Activated naive CD4-positive, alpha-beta T cell treated with anti-CD3 and anti-CD28 coated beads for 36 hours (primary cell): Measurements from ENCODE around the gene WWP2. TPM values are rescaled to one million over a fixed set of nuclear protein-coding genes. Genes with fewer than 3 reads are reported as not detected.

Source experiments
- CTCF ChIA-PET: fragments of 350-600 bp; sonication (Branson Sonifier 250); formaldehyde crosslinking; loops from one replicate; lab custom pipeline; 2021; ENCODE audit warnings: antibody characterized with exemption; lab: Charles Lee
- DNase-seq: peaks from one replicate; pipeline ENCODE4 v3.0.0-alpha.2; 2020
- H3K27ac Mint-ChIP-seq: one replicate; pipeline ENCODE4 v1.8.0; 2021; ENCODE audit warnings: mild to moderate bottlenecking, mixed read lengths
- H3K27me3 Mint-ChIP-seq: one replicate; pipeline ENCODE4 v1.8.0; 2021; ENCODE audit warnings: low read depth, mixed read lengths
- H3K36me3 Mint-ChIP-seq: one replicate; pipeline ENCODE4 v1.8.0; 2021; ENCODE audit warnings: low read depth, mixed read lengths
- H3K4me1 Mint-ChIP-seq: one replicate; pipeline ENCODE4 v1.8.0; 2021; ENCODE audit warnings: low read depth, mixed read lengths
- H3K4me3 Mint-ChIP-seq: one replicate; pipeline ENCODE4 v1.8.0; 2021; ENCODE audit warnings: mild to moderate bottlenecking, moderate library complexity, mixed read lengths
- H3K9me3 Mint-ChIP-seq: one replicate; pipeline ENCODE4 v1.8.0; 2021; ENCODE audit warnings: mixed read lengths
- intact Hi-C: fragments of 100-400 bp; cut with micrococcal nuclease; formaldehyde crosslinking; loops from one replicate; pipeline ENCODE4 v1.15.1; 2023
- total RNA-seq, 2 experiments: library from RNA; stranded (reverse); gene quantifications; one replicate each; pipeline ENCODE4 v1.2.3, GENCODE V29; 2021

Gene WWP2
- total RNA-seq, 2 experiments from 2014 or later = 27.7 to 32.3 TPM

- Mint-ChIP-seq H3K4me3 (no peak overlapping the region), H3K36me3 (peaks cover 32% of the 10 kb centered on the region), H3K9me3 (no peaks in the 10 kb centered on the region), H3K27me3 (no peaks in the 10 kb centered on the region), H3K4me1 (no peaks in the 10 kb centered on the region), H3K27ac (no peak overlapping the region)
- CTCF ChIA-PET = no interaction called here
- intact Hi-C loops = no loop called here
- DNase-seq = no peak
Measured at GRCh38 chr16:69872888-69873287, 110.8 kb downstream of the WWP2 start.

- CTCF ChIA-PET = no interaction called here
- Mint-ChIP-seq H3K4me3 (no peak overlapping the region), H3K4me1 (no peaks in the 10 kb centered on the region), H3K27ac (no peak overlapping the region), H3K9me3 (no peaks in the 10 kb centered on the region), H3K36me3 (peaks cover 36% of the 10 kb centered on the region), H3K27me3 (no peaks in the 10 kb centered on the region)
- intact Hi-C loops = no loop called here
- DNase-seq = no peak
Measured at GRCh38 chr16:69873783-69874182, 111.7 kb downstream of the WWP2 start.

DNA sequence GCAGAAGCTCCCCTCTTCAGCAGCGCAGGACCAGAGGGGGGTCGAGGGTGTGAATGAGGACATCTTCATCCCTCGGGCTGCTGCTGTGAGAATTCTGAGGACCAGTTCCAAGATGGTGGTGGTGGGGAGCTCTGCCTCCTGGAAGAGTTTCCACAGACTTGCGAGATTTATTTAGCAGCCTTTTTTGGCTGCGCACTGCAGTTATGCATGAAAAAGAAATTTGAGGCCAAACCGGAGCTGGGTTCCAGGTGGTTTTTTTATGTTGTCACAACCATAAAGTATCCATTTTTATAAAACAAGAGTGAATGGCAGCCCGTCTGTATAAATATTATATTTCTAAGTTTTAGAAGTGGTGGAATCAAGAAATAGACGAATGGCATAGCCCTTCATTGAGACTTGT is 112.1 kb downstream of the WWP2 start:
- intact Hi-C loops = no loop called here
- Mint-ChIP-seq H3K4me1 (no peaks in the 10 kb centered on the region), H3K27ac (no peak overlapping the region), H3K4me3 (no peak overlapping the region), H3K36me3 (peaks cover 37% of the 10 kb centered on the region), H3K27me3 (no peaks in the 10 kb centered on the region), H3K9me3 (no peaks in the 10 kb centered on the region)
- CTCF ChIA-PET = no interaction called here
- no peak for DNase-seq

DNA sequence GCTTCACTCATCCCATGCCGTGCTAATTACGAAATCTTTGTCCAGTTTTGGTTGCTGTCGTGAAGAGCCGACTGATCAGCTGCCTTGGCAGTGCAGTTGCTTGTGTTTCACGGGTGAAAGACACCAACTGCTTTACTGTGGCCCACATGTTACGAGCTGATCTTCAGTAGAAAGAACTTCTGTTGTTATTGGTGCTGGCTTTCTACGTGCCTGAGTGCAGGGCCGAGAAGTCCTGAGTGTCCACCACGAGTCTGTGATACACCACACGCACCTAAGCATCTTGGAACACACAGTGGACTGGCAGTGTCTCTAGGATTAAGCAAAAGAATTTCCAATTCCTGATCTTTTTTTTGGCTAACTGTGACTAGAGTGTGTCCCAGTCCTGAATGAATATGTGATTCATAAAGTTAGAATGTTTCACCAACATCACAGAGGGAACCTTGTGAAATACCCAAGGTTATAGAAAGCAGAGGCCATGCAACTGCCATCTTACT is 118.6 kb downstream of the WWP2 start:
- no peak for DNase-seq
- Mint-ChIP-seq H3K27me3 (no peaks in the 10 kb centered on the region), H3K4me1 (no peaks in the 10 kb centered on the region), H3K36me3 (peaks cover 29% of the 10 kb centered on the region), H3K4me3 (no peak overlapping the region), H3K27ac (no peak overlapping the region), H3K9me3 (no peaks in the 10 kb centered on the region)
- intact Hi-C loops = no loop called here
- CTCF ChIA-PET = interaction anchor here (0.6 to 0.8 kb wide), 2 partner anchors 13 to 167 kb away, joined by 3 read pairs; no protein-coding TSS in a partner anchor

DNA sequence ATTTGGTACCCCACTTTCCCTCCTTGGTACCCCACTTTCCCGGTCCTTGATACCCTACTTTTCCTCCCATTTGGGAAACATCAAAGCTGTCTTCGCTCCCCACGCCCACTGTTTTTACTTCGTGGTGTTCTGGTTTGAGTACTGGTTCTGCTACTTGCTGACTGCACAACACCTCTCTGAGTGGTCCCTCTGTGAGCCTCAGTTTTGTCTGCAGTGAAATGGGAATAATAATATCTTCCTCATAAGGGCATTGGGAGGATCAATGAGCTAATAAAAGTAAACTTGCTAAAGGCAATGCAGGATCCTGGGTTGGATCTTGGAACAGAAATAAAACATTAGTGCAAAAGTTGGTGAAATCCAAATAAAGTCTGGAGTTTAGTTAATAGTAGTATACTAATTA is 119.0 kb downstream of the WWP2 start:
- peaks cover 29% of the 10 kb centered on the region for H3K36me3 Mint-ChIP-seq
- no peak for DNase-seq
- no peak overlapping the region for H3K4me3 Mint-ChIP-seq
- CTCF ChIA-PET = interaction anchor here (0.6 to 0.8 kb wide), 2 partner anchors 14 to 168 kb away, joined by 3 read pairs; no protein-coding TSS in a partner anchor
- H3K27me3 Mint-ChIP-seq = no peaks in the 10 kb centered on the region
- H3K9me3 Mint-ChIP-seq = no peaks in the 10 kb centered on the region
- intact Hi-C loops = no loop called here
- H3K27ac Mint-ChIP-seq = no peak overlapping the region
- no peaks in the 10 kb centered on the region for H3K4me1 Mint-ChIP-seq

GRCh38 chr16:69883744-69884143 is 121.6 kb downstream of the WWP2 start:
- no peaks in the 10 kb centered on the region for H3K4me1 Mint-ChIP-seq
- H3K36me3 Mint-ChIP-seq = peaks cover 15% of the 10 kb centered on the region
- intact Hi-C loops = no loop called here
- no peaks in the 10 kb centered on the region for H3K27me3 Mint-ChIP-seq
- H3K4me3 Mint-ChIP-seq = no peak overlapping the region
- H3K9me3 Mint-ChIP-seq = no peaks in the 10 kb centered on the region
- no peak for DNase-seq
- H3K27ac Mint-ChIP-seq = no peak overlapping the region
- CTCF ChIA-PET = interaction anchor here (1.5 kb wide), 1 partner anchor 16 kb away, joined by 3 read pairs; no protein-coding TSS in a partner anchor

DNA sequence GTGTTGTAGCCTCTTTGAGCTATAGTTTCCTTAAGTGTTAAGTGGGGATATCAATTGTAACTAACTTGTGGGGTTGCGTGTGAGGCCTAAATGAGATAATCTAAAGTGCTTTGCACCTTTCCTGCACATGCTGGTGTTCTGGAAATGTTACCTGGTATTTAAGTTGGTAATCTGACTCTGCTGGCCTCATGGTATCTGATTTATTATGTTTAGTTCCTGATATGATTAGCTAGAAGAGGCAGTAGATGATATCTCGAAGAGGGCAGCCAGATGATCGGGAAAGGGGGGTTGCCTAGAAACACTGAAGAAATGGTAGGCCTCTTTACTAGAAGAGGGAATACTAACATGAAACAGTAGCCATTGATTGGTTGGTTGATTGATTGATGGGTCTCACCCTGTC is 123.6 kb downstream of the WWP2 start:
- CTCF ChIA-PET = interaction anchor here (0.9 kb wide), 1 partner anchor 16 kb away, joined by 3 read pairs; no protein-coding TSS in a partner anchor
- Mint-ChIP-seq H3K27ac (no peak overlapping the region), H3K36me3 (peaks cover 18% of the 10 kb centered on the region), H3K4me1 (no peaks in the 10 kb centered on the region), H3K4me3 (no peak overlapping the region), H3K27me3 (no peaks in the 10 kb centered on the region), H3K9me3 (no peaks in the 10 kb centered on the region)
- no peak for DNase-seq
- intact Hi-C loops = no loop called here

GRCh38 chr16:69886726-69887125 is 124.6 kb downstream of the WWP2 start:
- CTCF ChIA-PET = interaction anchor here (0.6 kb wide), 1 partner anchor 45 kb away, joined by 3 read pairs; no protein-coding TSS in a partner anchor
- intact Hi-C loops = no loop called here
- H3K4me3 Mint-ChIP-seq = no peak overlapping the region
- H3K36me3 Mint-ChIP-seq = peaks cover 18% of the 10 kb centered on the region
- no peaks in the 10 kb centered on the region for H3K4me1 Mint-ChIP-seq
- H3K9me3 Mint-ChIP-seq = no peaks in the 10 kb centered on the region
- no peak for DNase-seq
- H3K27me3 Mint-ChIP-seq = no peaks in the 10 kb centered on the region
- no peak overlapping the region for H3K27ac Mint-ChIP-seq

- DNase-seq = no peak
- Mint-ChIP-seq H3K27ac (no peak overlapping the region), H3K27me3 (no peaks in the 10 kb centered on the region), H3K9me3 (no peaks in the 10 kb centered on the region), H3K4me1 (no peaks in the 10 kb centered on the region), H3K36me3 (peaks cover 12% of the 10 kb centered on the region), H3K4me3 (no peak overlapping the region)
- intact Hi-C loops = no loop called here
- CTCF ChIA-PET = interaction anchor here (0.6 kb wide), 1 partner anchor 1554 kb away, joined by 3 read pairs; no protein-coding TSS in a partner anchor
Measured at GRCh38 chr16:69888005-69888590, 126.0 kb downstream of the WWP2 start.

GRCh38 chr16:69889295-69889964 is 127.3 kb downstream of the WWP2 start:
- H3K27ac Mint-ChIP-seq = no peak overlapping the region
- H3K4me3 Mint-ChIP-seq = no peak overlapping the region
- no peaks in the 10 kb centered on the region for H3K4me1 Mint-ChIP-seq
- peak; percentile 8 for DNase-seq
- no peaks in the 10 kb centered on the region for H3K27me3 Mint-ChIP-seq
- CTCF ChIA-PET = no interaction called here
- H3K9me3 Mint-ChIP-seq = no peaks in the 10 kb centered on the region
- peaks cover 13% of the 10 kb centered on the region for H3K36me3 Mint-ChIP-seq
- intact Hi-C loops = no loop called here

GRCh38 chr16:69890114-69890891 is 128.2 kb downstream of the WWP2 start:
- intact Hi-C loops = no loop called here
- Mint-ChIP-seq H3K27ac (no peak overlapping the region), H3K36me3 (peaks cover 13% of the 10 kb centered on the region), H3K4me3 (no peak overlapping the region), H3K27me3 (no peaks in the 10 kb centered on the region), H3K9me3 (no peaks in the 10 kb centered on the region), H3K4me1 (no peaks in the 10 kb centered on the region)
- CTCF ChIA-PET = no interaction called here
- no peak for DNase-seq

GRCh38 chr16:69890892-69891282 is 128.8 kb downstream of the WWP2 start:
- H3K36me3 Mint-ChIP-seq = peaks cover 13% of the 10 kb centered on the region
- intact Hi-C loops = no loop called here
- no peaks in the 10 kb centered on the region for H3K9me3 Mint-ChIP-seq
- no peak overlapping the region for H3K4me3 Mint-ChIP-seq
- no peak overlapping the region for H3K27ac Mint-ChIP-seq
- CTCF ChIA-PET = no interaction called here
- no peak for DNase-seq
- H3K27me3 Mint-ChIP-seq = no peaks in the 10 kb centered on the region
- H3K4me1 Mint-ChIP-seq = no peaks in the 10 kb centered on the region
